GM12872 (cell line): ENCODE measurements around the gene HEG1.

Experiments
- TF ChIP-seq, protein P1 (sequence below): IDR thresholded peaks from 3 replicates; pipeline ENCODE4 v1.5.1; 2011; ENCODE audit warnings: low read depth, mild to moderate bottlenecking, low read length, moderate library complexity; ENCODE audit not compliant: insufficient read depth

Gene HEG1

DNA sequence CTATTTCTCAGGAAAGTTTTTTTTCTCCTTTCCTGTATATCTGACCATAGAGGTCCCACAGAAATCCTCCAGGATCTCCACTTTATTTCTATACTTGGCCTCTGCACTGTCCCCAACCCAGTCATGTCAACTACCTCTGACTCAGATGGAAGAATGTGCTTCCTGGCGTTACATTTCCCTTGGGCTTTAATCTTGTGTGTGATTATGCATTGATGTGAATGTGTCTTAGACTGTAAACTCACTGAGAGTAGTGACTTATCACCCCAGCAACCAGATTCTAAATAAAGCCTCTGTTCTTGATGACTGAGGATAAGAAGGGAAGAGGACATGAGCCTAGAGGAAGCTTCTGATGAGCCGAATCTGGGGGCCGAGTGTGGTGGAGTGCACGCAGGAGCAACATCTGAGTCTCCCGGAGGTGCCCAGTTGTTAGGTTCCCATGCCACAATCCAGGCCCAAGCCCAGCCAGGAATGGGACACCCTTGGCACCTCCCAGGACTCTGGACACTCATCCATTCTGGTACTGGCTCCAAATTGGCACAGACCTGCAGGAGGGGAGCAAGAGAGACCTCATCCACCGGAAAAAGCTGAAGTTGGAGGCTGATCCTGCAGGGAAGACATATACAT lies 32.1 kb upstream of the HEG1 start:
- TF ChIP-seq, protein P1, sequence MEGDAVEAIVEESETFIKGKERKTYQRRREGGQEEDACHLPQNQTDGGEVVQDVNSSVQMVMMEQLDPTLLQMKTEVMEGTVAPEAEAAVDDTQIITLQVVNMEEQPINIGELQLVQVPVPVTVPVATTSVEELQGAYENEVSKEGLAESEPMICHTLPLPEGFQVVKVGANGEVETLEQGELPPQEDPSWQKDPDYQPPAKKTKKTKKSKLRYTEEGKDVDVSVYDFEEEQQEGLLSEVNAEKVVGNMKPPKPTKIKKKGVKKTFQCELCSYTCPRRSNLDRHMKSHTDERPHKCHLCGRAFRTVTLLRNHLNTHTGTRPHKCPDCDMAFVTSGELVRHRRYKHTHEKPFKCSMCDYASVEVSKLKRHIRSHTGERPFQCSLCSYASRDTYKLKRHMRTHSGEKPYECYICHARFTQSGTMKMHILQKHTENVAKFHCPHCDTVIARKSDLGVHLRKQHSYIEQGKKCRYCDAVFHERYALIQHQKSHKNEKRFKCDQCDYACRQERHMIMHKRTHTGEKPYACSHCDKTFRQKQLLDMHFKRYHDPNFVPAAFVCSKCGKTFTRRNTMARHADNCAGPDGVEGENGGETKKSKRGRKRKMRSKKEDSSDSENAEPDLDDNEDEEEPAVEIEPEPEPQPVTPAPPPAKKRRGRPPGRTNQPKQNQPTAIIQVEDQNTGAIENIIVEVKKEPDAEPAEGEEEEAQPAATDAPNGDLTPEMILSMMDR, result no peak

- TF ChIP-seq, protein P1, result no peak
Observed at GRCh38 chr3:125085166-125085565, 29.4 kb upstream of the HEG1 start.

- TF ChIP-seq, protein P1, result no peak
Observed at GRCh38 chr3:125083776-125084175, 28.0 kb upstream of the HEG1 start.

- TF ChIP-seq, protein P1, result no peak
Observed at GRCh38 chr3:125080077-125080476, 24.3 kb upstream of the HEG1 start.

DNA sequence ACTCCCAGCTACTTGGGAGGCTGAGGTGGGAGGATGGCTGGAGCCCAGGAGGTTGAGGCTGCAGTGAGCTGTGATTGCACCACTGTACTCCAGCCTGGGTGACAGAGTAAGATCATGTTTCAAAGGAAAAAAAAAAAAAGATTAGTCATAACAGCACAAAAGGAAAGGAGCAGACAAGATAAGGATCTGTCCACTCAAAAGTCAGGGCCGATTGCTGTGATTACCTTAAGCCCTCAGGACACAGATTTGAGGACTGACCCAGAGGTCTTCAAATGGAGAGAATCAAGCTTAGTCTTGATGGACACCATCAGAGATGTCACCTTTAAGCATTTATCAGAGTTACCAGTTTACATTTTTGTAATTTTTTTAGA lies 23.9 kb upstream of the HEG1 start:
- TF ChIP-seq, protein P1, result no peak

- TF ChIP-seq, protein P1, result no peak
Observed at GRCh38 chr3:125078951-125079674, 23.3 kb upstream of the HEG1 start.

DNA sequence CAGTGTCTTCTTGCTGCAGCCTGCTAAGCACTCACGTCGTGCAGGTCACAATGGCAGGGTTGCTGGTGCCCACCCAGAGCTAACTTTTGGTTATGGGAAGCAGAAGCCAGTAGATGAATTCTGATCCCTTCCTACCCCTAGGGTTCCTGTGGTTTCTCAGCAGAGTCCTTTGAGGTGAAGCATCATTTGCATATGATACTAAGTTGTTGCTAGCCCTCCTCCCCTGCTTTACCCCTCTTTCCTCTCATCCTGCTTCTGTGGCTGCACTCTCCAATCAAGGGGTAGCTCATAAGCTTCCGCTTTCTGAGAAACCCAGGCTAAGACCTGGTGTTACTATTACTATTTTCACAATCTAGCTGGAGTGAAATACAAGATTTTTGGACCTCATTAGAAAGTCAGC lies 22.1 kb upstream of the HEG1 start:
- TF ChIP-seq, protein P1, result no peak
